HEK293T (cell line): Measurements from ENCODE around the gene FILIP1L.

Experiments
- CTCF ChIA-PET: fragments of 350-600 bp; formaldehyde crosslinking; extraction: SDS; loops from one replicate; lab custom pipeline; 2021; ENCODE audit warnings: antibody characterized with exemption, inconsistent platforms; lab: Yijun Ruan, JAX
- POLR2A ChIA-PET: fragments of 350-600 bp; formaldehyde crosslinking; extraction: SDS; loops from one replicate; lab custom pipeline; 2020; ENCODE audit warnings: antibody characterized with exemption, inconsistent platforms; lab: Yijun Ruan, JAX
- DNase-seq: peaks from one replicate; pipeline ENCODE4 v3.0.0; 2012; ENCODE audit warnings: mixed read lengths; ENCODE audit errors: extremely low spot score
- ARNT ChIP-seq: fragments of 450-650 bp; IDR thresholded peaks from 2 replicates; pipeline ENCODE4 v1.6.1; 2017; ENCODE audit warnings: mild to moderate bottlenecking
- BHLHE40 ChIP-seq: fragments of 450-650 bp; IDR thresholded peaks from 2 replicates; pipeline ENCODE4 v1.6.1; 2016; ENCODE audit warnings: mild to moderate bottlenecking, moderate library complexity, borderline replicate concordance
- CTBP1 ChIP-seq: fragments of 450-650 bp; IDR thresholded peaks from 2 replicates; pipeline ENCODE4 v1.6.1; 2016; ENCODE audit warnings: borderline replicate concordance
- ELF4 ChIP-seq: fragments of 450-650 bp; IDR thresholded peaks from 2 replicates; pipeline ENCODE4 v1.6.1; 2017; ENCODE audit warnings: antibody characterized with exemption
- FOXA1 ChIP-seq: fragments of 450-650 bp; IDR thresholded peaks from 2 replicates; pipeline ENCODE4 v1.6.1; 2016; ENCODE audit warnings: mild to moderate bottlenecking
- FOXK2 ChIP-seq: fragments of 450-650 bp; IDR thresholded peaks from 2 replicates; pipeline ENCODE4 v1.6.1; 2016; ENCODE audit warnings: mild to moderate bottlenecking
- FOXM1 ChIP-seq: fragments of 450-650 bp; IDR thresholded peaks from 2 replicates; pipeline ENCODE4 v1.6.1; 2017; ENCODE audit warnings: mild to moderate bottlenecking, borderline replicate concordance
- HDGF ChIP-seq: fragments of 450-650 bp; IDR thresholded peaks from 2 replicates; pipeline ENCODE4 v1.6.1; 2017; ENCODE audit warnings: antibody characterized with exemption, borderline replicate concordance
- L3MBTL2 ChIP-seq: fragments of 450-650 bp; conservative IDR thresholded peaks from 2 replicates; pipeline ENCODE4 v1.6.1; 2016; ENCODE audit warnings: mild to moderate bottlenecking
- LEF1 ChIP-seq: fragments of 450-650 bp; IDR thresholded peaks from 2 replicates; pipeline ENCODE4 v1.6.1; 2017; ENCODE audit warnings: mild to moderate bottlenecking, borderline replicate concordance
- NFRKB ChIP-seq: fragments of 450-650 bp; IDR thresholded peaks from 2 replicates; pipeline ENCODE4 v1.6.1; 2016; ENCODE audit warnings: mild to moderate bottlenecking, moderate library complexity
- PKNOX1 ChIP-seq: fragments of 450-650 bp; IDR thresholded peaks from 2 replicates; pipeline ENCODE4 v1.6.1; 2016
- SP1 ChIP-seq: fragments of 450-650 bp; IDR thresholded peaks from 2 replicates; pipeline ENCODE4 v1.6.1; 2017
- SUZ12 ChIP-seq: fragments of 450-650 bp; IDR thresholded peaks from 2 replicates; pipeline ENCODE4 v1.6.1; 2016; ENCODE audit warnings: mild to moderate bottlenecking
- TARDBP ChIP-seq: fragments of 450-650 bp; IDR thresholded peaks from 2 replicates; pipeline ENCODE4 v1.6.1; 2016
- ZNF384 ChIP-seq: fragments of 450-650 bp; IDR thresholded peaks from 2 replicates; pipeline ENCODE4 v1.6.1; 2016

The FILIP1L gene

DNA sequence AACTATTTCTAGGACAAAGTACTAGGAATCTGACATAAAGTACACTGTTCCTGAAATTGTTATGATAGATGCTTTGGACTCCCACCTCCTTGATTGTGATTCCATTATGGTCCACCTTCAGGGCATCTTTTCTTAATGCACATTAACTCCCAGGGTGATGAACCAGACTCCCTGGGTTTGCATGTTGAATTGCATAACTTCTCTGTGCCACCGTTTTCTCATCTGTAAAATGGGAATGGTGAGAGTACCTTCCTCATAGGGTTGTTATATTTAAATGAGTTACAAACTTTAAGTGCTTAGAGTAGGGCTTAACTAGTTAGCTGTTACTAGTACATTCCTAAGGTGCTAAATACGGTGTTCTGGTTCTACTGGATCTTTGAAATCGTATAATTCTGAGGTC, 214.7 kb downstream of the FILIP1L start:
- ChIA-PET POLR2A (no interaction called here), CTCF (no interaction called here)
- TF ChIP-seq CTBP1 (no peak), FOXA1 (no peak), SP1 (no peak), L3MBTL2 (no peak), ARNT (no peak), NFRKB (no peak), FOXM1 (no peak), TARDBP (no peak), SUZ12 (no peak), BHLHE40 (no peak)
- no peak for DNase-seq

DNA sequence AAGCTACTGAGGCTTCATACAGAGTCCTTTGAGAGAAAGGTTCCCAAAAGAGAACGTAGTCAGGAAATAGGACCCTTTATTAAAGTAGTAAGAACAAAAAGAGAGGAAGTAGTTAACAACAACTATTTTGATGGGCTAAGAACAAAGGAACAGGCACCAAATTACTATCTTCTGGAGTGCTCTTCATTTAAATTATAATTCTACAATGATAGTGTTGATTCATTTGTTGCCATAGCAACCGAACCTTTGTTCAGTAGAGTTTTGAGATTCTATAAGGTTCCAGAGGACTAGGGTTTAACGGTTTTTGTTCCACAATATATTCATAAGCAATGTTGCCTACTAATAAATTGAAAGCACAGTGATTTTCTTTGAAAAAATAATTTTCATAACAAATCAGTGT, 217.8 kb downstream of the FILIP1L start:
- no peak for DNase-seq
- CTCF ChIA-PET: no interaction called here
- POLR2A ChIA-PET: no interaction called here
- no peak for TF ChIP-seq SUZ12
- TF ChIP-seq FOXA1: no peak
- TF ChIP-seq ELF4: no peak
- no peak for TF ChIP-seq FOXK2
- TF ChIP-seq BHLHE40: no peak
- no peak for TF ChIP-seq CTBP1
- TF ChIP-seq FOXM1: no peak
- TF ChIP-seq L3MBTL2: no peak
- no peak for TF ChIP-seq ZNF384
- TF ChIP-seq LEF1: no peak
- TF ChIP-seq TARDBP: no peak
- no peak for TF ChIP-seq PKNOX1
- TF ChIP-seq HDGF: no peak
- TF ChIP-seq SP1: no peak

GRCh38 chr3:99895703-99896441, 218.4 kb downstream of the FILIP1L start:
- no peak for DNase-seq
- no peak for TF ChIP-seq FOXM1
- no peak for TF ChIP-seq SP1
- no peak for TF ChIP-seq PKNOX1
- no peak for TF ChIP-seq L3MBTL2
- TF ChIP-seq FOXK2: no peak
- no peak for TF ChIP-seq ELF4
- no peak for TF ChIP-seq ZNF384
- no peak for TF ChIP-seq FOXA1
- no peak for TF ChIP-seq CTBP1
- no peak for TF ChIP-seq BHLHE40
- no peak for TF ChIP-seq LEF1
- no peak for TF ChIP-seq NFRKB
- no peak for TF ChIP-seq ARNT
- TF ChIP-seq TARDBP: no peak
- TF ChIP-seq SUZ12: no peak
- TF ChIP-seq HDGF: no peak
- POLR2A ChIA-PET: interaction anchor here (0.6 kb wide), 1 partner anchor 994 kb away, joined by 3 read pairs; no protein-coding TSS in a partner anchor
- CTCF ChIA-PET: no interaction called here

GRCh38 chr3:99895131-99895696, 219.1 kb downstream of the FILIP1L start:
- TF ChIP-seq BHLHE40: no peak
- TF ChIP-seq LEF1: no peak
- no peak for TF ChIP-seq SP1
- TF ChIP-seq ARNT: no peak
- TF ChIP-seq FOXA1: no peak
- no peak for TF ChIP-seq SUZ12
- TF ChIP-seq TARDBP: no peak
- TF ChIP-seq FOXK2: no peak
- CTCF ChIA-PET: no interaction called here
- DNase-seq: no peak
- POLR2A ChIA-PET: interaction anchor here (0.6 kb wide), 1 partner anchor 993 kb away, joined by 3 read pairs; no protein-coding TSS in a partner anchor

DNA sequence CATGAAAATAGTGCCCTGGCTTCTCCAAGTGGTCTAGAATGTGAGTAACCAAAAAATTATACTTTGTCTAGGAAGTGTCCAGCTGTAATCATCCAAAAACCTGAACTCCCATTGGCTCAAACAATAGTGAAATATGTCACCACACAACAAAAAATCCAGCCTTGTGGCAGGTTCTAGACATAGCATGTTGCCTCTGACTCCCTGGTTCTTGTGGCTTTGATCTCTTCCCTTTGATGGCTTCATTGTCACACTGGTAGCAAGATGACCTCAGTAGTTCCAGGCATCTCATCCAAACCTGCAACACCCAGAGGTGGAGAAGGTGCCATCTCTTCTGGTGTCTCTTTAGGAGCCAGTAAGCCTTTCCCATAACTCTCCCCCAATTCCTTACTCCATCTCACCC, 222.0 kb downstream of the FILIP1L start:
- ChIA-PET POLR2A (no interaction called here), CTCF (no interaction called here)
- TF ChIP-seq FOXA1: no peak
- TF ChIP-seq PKNOX1: no peak
- TF ChIP-seq LEF1: no peak
- TF ChIP-seq SUZ12: no peak
- no peak for TF ChIP-seq BHLHE40
- no peak for DNase-seq
